ENCODE measurements around the gene NKX2-1. TPM values are rescaled to one million over a fixed set of nuclear protein-coding genes. Genes with fewer than 3 reads are reported as not detected.

NKX2-1 gene
- total and polyA plus RNA-seq, 2 of the 13 experiments (the other 11 are each of a cell fraction or from before 2014, with no cell fraction given), result not detected

- TF ChIP-seq CERS6 (CRISPR knock-in tag; IDR thresholded peaks at IDR 0.05) (no peak), ZFP82 (CRISPR knock-in tag; IDR thresholded peaks at IDR 0.05; ENCODE audit: borderline replicate concordance) (no peak), KDM5A (IDR thresholded peaks at IDR 0.05; ENCODE audit: borderline replicate concordance, low read length) (no peak), ZNF350 (CRISPR knock-in tag; IDR thresholded peaks at IDR 0.05; ENCODE audit: borderline replicate concordance, low read depth) (peak; percentile 12; the same call in 1 of the 2 replicates), MED8 (CRISPR knock-in tag; IDR thresholded peaks at IDR 0.05; ENCODE audit: insufficient replicate concordance) (no peak), ARHGAP35 (CRISPR knock-in tag; IDR thresholded peaks at IDR 0.05; ENCODE audit: borderline replicate concordance) (0 out of 2 replicates have a peak, but pooled peaks have one; percentile 60), ZBTB26 (CRISPR knock-in tag; IDR thresholded peaks at IDR 0.05; ENCODE audit: borderline replicate concordance) (0 out of 2 replicates have a peak, but pooled peaks have one; percentile 21), RERE (CRISPR knock-in tag; IDR thresholded peaks at IDR 0.05; ENCODE audit: low read depth) (no peak), TOE1 (CRISPR knock-in tag; IDR thresholded peaks at IDR 0.05) (no peak), ZFAT (CRISPR knock-in tag; conservative IDR thresholded peaks at IDR 0.05) (no peak), ZNF282 (IDR thresholded peaks at IDR 0.05; ENCODE audit: partially characterized antibody) (no peak), YY1 (IDR thresholded peaks at IDR 0.05; ENCODE audit: insufficient read depth, insufficient replicate concordance, low read depth, low read length) (peak; percentile 37), FOSL2 (CRISPR knock-in tag; IDR thresholded peaks at IDR 0.05) (no peak), ZNF781 (CRISPR knock-in tag; IDR thresholded peaks at IDR 0.05; ENCODE audit: borderline replicate concordance, not compliant biosample characterization) (no peak), ZBTB1 (CRISPR knock-in tag; IDR thresholded peaks at IDR 0.05; ENCODE audit: borderline replicate concordance) (no peak), SP2 (CRISPR knock-in tag; IDR thresholded peaks at IDR 0.05) (no peak), DNMT3B (CRISPR knock-in tag; conservative IDR thresholded peaks at IDR 0.05) (no peak), ZNF704 (CRISPR knock-in tag; IDR thresholded peaks at IDR 0.05; ENCODE audit: borderline replicate concordance) (no peak)
These were observed 831 bp upstream of the NKX2-1 start (continued) for GRCh38 chr14:36520601-36521525.

All from HepG2 (cell line).